HG02623 (cell line): ENCODE measurements around the gene PDIA5.

Source experiments
- ATAC-seq: cut with Tn5 transposase; IDR thresholded peaks from one replicate; pipeline ENCODE4 v1.9.1; 2021; ENCODE audit warnings: moderate library complexity; ENCODE audit not compliant: unreplicated experiment

Gene PDIA5

DNA sequence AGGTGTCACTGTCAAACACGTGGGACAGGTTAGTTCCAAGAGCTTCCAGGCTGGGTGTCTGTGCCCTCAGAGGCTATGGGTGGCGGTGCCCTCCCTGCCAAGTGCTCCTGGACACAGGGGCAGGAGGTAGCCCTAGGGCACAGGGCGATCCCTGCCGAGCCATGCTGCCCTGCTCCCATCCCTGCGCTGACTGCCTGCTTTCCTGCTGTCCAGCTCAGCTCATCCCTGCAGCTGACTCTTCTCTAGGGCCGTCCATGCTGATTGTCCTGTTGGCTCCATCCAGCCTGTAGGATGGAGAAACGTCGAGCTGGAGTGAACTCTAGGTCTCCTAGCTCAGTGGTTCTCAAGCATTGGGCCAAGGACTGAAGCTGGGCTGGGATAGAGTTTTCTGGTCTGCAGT is 3.7 kb downstream of the PDIA5 start:
- ATAC-seq, result no peak

DNA sequence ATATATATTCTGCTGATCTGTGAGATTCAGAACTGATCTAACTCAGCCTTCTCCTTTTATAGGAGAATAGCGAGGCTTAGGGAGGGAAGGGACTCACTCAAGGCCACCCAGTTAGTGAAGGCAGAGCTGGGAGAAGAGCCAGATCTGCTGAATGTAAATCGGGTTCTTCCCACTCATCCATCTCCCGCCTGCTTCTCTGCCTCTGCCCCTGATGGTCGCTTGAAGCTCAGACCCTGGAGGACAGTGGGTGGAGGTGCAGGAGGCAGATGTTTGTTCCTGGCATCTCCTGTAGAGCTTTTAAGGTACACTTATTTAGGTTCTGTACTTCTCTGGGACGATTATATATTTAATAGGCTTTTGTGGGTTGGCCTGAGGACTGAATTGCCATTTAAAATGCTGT is 4.3 kb downstream of the PDIA5 start:
- no peak for ATAC-seq

DNA sequence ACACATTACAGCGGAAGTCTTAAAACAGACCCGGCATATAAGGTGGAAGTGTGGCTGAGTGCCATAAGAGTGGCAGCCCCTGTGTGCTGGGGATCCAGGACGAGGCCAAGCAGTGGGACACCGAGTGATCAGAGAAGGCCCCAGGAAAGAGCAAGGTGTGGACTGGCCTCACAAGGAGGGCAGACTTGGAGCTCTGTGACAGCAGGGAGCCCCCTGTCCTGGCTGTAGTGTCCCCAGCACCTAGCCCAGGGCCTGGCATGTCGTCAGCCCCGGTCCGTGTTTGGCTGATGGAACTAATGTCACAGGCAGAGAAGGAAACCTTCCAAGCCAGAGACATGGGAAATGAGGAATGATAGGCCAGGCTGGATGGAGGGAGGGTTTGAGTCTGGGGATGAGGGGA is 4.8 kb downstream of the PDIA5 start:
- ATAC-seq, result no peak

DNA sequence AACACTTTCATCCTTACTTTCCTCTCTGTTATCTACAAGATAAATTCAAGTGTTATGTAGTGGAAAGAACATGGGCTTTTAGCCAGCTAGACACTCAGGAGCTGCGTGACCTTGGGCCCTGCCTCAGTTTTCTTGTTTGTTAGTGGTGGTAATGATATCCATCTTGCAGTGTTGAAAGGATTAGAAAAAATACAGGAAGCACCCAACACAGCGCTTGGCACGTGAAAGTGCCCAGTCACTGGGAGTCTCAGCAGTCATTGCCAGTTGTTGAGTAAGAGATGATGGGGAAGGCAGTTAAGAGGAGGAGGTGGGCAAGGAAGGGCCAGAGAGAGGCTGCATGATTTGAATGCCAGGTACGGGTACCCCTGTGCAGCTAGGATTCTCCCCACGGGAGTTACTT is 5.3 kb downstream of the PDIA5 start:
- ATAC-seq, result no peak

DNA sequence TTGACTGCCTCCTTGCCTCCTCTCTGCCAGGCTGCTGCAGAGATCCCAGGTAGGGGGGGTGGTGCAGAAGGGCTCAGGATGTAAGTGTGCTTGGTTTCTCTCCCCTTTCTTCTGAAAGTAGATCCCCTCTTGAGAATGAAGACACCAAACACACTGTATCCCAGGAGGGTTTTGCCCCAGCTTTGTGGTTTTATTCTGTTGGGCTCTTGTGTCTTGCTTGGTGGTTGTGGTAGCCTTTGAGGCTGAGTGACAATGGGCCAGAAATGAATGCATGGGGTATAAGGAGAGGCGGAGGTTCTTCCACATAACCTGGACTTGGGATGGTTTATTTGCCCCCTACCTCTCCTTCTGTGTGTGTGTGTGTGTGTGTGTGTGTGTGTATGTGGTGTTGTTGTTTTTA is 5.7 kb downstream of the PDIA5 start:
- ATAC-seq, result no peak

DNA sequence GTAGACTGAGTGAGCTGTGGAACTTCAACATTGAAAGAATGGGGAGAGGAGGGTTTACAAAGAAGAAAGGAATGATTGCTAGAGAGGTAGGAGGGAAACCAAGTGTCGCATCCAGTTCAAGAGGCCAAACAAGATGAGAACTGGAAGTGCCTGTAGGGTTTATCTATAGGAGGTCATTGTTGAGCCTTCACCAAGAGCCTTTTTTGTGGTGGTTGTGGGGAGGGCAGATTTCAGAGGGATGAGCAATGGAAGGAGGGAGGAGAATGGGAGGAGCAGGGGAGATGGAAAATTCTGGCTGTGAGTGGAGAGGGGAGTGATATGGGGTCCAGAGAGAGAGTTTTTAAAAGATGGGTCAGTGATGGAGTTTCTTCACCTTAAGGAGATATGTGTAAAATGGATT is 8.5 kb downstream of the PDIA5 start:
- ATAC-seq, result no peak

DNA sequence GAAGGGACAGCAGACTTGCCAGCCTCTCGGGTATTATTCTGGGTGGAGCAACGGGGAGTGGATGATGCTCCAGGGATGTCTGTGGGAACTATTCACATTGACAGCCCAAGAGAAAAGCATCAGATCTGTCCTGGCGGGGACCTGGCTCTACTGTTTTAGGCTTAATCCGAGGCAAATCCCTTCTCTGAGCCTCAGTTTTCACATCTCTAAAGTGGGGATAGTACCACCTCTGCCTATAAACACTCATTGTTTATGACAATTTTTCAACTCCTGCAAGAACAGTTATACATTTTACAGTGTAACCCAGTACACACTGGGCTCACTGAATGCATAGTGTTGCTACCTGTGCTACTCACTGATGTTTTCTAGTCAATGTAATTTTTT is 9.3 kb downstream of the PDIA5 start:
- ATAC-seq, result no peak

DNA sequence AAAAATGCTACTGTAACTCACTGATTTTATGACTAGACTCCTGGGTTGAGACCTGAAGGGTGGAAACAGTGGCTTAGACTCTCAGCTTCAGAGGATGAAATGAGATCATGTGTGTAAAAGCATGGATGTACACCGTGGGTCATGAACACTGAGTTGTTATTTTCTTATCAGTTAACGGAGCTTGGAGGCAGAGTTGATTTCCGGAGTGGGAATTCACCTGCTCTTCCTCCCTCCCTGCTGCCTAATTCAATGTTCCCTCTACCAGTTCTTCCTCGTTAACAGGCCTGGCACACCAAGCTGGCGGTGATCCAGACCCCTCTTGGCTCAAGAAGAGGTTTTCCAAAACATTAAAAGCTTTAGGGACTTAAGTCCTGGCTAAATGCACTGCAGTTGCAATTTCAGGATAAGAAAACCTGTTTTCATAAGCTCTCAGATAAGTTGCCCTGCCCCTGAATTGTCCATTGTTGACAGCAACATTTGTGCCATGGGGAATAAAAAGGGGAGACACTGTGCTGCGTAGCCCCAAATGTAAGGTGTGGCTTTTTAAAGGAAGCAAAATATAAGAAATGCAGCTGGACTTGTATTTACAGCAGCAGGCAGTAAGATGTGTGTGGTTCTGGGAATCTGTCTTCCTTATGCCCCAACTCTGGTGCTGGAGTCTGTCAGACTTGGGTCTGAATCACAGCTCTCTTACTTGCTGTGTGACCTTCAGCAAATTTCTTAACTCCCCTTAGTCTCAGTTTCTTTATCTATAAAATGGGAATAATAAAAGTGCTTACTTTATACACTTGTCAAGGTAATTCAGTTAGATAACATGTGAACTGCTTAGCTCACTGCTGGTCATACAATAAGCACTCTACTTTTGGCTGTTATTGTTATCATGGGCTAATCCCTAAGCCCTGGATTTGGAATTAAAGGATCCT is 9.9 kb downstream of the PDIA5 start:
- ATAC-seq, result no peak

DNA sequence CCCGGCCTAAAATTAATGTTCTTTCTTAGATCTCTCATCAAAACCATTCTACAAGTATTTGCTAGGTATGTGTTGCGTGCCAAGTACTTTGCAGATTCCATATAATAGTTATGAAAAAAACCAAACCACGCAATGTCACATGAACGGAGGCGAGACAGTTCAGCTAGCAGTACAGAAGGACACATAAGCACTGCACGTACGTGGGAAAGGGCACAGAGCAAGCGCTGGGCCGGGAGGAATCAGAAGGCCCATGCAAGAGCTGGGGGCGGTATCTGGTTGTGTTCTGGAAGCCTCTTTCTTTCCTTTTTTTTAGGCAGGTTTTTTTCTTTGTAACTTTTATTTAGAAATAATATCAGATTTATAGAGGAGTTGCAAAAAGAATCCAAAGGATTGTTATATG is 11.3 kb downstream of the PDIA5 start:
- ATAC-seq, result no peak

DNA sequence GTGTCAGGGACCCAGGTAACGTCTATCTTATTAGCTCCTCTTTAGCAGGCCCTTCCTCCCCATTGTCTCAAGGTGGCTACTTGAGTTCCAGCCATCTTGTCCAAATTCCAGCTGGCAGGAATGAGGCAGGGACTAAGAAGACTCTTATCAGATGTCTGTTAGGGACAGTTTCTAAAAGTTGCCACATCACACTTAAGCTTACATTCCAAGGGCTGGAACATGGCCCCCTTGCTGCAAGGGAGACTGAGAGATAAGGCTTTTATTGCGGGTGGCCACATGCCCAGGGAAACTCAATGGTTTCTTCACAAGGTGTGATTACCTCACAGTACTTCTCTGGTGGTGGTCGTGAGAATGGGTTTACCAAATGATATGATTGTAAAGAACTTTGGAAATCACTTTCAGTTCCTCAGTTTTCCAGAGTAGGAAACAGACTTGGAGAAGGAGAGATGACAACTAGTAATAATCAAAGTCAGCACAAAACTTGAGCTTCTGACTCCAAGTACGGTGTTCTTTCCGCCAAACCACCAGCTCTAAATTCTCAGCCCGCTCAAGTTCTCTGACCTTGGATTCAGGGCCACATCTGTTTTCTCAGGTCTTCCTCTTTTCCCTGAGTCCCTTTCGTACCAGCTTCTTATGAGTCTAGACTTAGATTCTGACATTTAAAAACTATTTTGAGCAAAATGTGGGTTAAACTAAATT is 14.2 kb downstream of the PDIA5 start:
- no peak for ATAC-seq

DNA sequence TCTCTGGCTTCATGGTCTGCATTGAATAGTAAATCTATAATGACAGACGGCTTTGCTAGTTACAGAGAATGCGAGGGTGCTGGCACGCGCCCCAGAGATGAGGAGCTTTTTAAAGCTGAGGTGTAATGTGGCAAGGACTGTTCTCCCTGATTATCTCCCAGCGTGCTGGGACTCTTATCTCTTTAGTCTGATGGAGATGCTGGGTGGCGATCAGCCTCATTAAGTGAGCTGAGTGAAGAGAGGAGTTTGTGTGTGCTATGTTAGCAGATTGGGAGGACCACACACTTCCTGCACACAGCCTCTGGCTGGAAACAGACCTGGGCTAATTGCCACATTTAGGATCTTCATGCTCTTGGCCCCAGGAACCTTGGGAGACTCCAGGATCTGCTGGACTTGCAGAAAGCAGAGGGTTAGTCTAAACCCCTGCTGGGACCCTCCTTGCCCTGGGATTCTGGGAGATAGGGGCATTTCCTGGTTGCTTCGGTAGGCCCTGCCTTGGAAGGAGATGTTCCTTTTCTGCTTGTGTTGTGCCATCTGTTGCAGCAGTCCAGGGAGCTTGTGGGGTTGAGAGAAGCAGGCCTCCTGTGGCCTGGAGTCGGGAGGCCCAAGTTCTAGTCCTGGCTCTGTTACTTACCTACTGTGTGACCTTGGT is 15.0 kb downstream of the PDIA5 start:
- ATAC-seq, result no peak

DNA sequence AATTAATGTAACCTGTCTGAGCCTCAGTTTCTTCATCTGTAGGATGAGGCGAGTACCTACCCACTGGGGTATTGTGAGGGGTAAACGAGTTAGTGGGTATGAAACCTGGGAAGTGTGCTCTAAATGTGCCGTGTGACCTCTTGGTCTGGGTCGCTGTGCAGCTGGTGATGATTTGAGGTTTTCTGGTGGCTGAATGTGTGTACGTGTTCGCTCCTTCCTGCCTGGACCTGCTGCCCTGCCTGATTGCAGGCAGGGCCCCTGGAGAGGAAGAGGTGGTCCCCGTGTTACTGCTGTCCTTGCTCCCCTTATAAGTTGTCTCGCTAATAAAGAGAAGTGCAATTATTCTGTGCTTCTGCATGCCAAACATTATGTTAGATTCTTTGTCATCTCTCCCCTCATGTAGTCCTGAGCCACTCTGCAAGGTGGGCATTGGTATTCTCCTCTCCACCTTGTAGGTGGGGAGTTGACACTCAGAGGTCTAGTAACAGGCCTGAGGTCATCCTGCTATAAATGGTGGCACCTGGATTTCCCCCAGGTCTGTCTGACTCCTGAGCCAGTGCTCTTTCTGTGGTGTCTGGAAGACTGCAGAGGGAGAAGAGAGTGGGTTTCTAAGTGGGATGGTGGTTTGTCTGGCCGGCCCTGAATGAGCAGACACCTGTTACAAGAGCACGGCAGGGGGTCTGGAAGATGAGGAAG is 15.7 kb downstream of the PDIA5 start:
- peak; percentile 63 for ATAC-seq

DNA sequence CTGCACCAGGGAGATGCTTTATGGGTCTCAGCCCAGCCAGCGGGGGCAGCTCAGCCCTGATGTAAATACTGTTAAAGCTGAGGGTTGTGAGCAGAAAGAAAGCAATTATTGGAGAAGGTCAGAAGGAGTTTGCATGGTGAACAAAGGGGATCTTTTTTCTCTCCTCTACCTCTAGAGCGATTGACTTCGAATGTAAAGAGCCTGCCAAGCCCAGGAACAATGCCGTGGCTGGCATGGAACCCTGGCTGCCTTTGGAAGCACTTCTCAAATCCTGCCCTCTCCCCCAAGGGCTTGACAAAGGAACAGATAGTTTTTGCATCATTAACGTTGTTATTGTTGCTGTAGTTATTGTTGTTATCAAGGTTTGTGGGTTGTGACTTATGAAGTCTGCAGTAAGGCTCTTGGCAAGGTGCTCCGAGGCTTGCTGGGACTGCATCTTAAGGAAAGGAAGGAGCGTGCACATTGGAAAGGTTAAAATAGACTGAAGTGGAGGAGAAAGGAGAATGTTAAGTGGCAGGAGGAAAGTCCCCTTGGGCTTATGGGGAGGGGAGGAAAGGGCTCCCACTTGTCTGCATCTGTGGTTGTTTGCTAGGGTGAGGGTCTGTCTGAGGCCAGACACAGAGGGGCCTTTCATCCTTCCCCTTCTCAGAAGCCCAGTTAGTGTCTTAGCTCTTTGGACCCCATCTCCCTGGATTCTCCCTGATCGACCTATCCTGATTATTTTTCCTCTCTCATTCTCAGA is 16.7 kb downstream of the PDIA5 start:
- ATAC-seq, result no peak

DNA sequence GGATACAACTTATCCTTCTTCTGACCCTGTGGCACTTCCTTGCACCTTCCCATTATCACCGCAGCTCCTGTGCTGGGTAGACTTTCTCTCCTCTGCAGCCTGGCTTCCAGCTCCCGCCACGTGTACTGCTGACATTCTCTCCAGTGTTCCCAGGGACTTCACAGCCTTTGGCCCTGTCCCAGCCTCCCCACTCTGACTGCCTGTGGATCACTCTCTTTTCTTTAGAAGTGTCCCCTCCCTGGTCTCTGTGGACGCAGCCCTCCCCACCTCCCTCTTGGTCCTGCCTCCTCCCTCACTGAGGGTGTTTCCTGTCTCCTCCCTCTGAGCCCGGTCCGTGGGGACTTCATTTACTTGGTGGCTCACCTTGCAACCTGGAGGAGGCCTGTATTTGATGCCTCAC is 17.4 kb downstream of the PDIA5 start:
- no peak for ATAC-seq

DNA sequence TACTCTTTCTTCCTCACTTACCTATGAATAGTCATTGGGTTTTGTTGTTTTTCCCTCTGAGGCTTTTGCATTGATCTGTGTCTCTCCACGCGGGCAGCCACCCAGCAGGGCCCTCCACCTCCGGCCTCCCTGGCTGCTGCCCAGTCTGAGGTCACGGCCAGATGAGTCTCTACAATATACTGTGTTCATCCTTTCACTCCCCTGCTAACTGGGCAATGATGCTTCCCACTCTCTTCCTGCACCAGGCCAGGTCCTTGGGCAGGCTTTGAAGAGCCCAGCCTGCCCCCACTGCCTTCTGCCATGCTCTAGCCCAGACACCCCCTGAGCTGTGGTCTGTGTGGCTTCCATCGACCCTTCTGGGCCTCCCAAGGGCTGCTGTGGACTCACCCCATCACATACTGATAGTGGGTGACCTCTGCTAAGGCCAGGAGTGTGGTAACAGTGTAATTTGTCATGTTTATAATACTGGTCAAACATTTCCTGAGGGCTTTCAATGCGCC is 18.0 kb downstream of the PDIA5 start:
- ATAC-seq, result no peak

DNA sequence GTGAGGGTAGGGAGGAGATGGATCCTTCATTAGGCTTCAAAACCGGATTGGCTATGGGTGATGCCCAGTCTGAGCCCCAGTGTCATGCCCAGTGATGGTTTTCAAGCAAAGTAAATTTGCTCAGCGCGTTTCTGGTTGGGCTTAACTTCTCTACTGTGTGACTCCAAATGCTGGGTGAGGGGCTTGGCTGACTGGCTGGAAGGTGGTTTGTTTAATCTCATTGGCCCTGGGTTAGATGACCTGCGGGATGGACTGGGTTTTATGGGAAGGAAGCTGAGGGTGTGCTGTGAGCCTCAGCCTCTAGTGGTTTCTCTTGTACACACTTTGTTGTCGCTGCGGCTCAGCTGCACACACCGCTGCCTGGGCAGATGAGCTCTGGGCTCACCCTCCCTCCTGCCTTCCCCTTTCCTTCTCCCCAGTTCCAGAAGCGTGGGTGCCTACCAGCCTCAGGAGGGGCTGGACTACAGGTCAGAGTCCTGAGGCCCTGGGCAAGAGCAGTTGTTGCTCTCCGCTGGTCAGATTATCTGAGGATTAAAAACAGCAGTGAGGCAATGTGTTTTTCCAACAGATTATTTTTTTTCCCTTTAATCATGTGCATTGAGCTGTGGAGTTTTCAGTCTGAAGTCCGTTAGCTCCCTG is 18.6 kb downstream of the PDIA5 start:
- ATAC-seq, result no peak

DNA sequence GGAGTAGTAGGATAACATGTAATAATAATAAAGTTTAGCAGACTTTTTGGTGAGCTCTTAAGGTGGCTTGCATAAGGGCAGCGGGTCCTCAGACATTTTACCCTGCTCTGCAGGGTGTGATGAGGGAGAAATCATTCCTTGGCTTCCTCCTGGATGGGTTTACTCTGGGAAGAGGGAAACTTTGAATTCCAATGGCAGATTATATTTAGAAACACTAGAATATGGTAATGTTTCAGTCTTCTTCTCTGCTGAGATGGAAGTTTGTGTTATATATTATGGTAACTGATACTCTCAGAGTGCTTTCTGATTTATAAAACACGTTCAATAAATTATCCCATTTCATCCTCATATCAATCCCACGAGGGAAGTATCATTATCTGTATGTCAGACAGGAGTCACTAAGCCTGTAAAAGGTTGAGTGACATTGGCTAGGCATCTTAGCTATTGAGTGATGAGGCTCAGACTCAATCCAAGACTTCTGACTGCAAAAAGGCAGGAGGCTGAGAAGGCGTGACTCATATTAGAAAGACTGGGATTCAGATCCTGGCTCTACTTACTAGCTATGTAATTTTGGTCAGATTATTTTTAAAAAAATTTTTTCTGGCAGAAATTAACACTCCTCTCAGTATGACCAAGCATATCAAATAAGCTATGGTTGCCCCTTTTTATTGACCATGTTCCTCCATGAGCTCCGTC is 19.3 kb downstream of the PDIA5 start:
- no peak for ATAC-seq

DNA sequence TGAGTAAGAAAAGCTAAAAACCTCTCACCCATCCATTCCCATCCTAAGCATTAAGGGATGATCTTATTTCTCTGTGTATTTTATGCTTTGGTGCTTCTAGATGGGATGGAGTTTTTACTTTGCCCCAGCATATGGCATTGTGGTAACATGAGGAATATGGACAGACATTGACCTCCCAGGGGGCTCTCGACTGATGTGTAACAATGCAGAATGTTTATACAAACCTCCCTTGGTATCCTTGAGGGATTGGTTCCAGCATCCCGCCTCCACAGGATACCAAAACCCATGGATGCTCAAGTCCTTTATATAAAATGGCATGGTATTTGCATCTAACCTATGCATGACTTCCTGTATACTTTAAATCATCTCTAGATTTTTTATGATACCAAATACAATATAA is 21.6 kb downstream of the PDIA5 start:
- no peak for ATAC-seq

DNA sequence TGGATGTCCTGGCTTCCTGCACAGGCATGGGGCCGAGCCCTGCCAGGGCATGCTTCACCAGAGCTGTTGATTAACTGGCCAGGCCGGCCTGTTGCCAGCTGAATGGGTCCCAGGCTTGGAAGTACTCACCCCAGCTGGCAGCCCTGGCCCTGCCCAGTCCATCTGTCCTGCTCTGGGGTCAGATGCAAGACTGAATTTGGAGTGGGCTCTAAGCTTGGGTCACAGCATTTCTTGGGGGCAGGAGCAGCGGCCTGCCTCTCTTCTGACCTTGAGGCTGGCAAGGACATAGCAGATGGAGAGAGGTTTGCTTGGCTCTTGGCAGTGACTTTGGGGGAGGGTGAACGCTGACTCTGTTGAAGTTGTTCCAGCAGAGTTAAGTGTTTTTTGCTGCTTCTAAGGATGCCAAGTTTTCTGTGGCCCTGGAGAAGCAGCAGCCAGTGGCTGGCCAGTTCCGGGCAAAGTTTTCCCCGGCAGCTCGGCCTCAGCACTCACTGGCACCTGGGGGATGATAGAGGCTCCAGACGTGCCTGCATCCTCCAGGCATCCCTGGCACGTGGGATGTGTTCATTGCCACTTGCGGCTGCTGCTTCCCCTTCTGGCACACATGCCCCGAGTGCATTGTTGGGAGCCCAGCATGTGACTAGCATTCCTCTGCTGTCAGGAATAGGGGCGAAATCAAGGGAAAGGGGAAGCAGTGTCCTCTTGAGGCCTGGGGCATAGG is 22.9 kb downstream of the PDIA5 start:
- ATAC-seq, result no peak
